Hematopoietic multipotent progenitor cell treated with erythropoietin and hydrocortisone succinate and interleukin-3 and kit ligand, for 8 days (in vitro differentiated cells): ENCODE measurements around the gene CRIP1.

Experiments used
- DNase-seq: peaks from one replicate; pipeline ENCODE4 v3.0.0-alpha.2; 2015

CRIP1 gene

GRCh38 chr14:105519946-105520698, 33.4 kb downstream of the CRIP1 start:
- DNase-seq = no peak

GRCh38 chr14:105525326-105525725, 38.6 kb downstream of the CRIP1 start:
- no peak for DNase-seq

GRCh38 chr14:105525861-105526775, 39.4 kb downstream of the CRIP1 start, which contains the start of gene TMEM121:
Gene TMEM121 (plus strand): TSS chr14:105526583. CDS start chr14:105528835, 2,252 bp downstream.
- DNase-seq = no peak

- DNase-seq = no peak
These were observed 40.2 kb downstream of the CRIP1 start for GRCh38 chr14:105526776-105527380.

- no peak for DNase-seq
These were observed 40.7 kb downstream of the CRIP1 start for GRCh38 chr14:105527381-105527825.

GRCh38 chr14:105527826-105528585, 41.3 kb downstream of the CRIP1 start:
- DNase-seq = peak; percentile 59

- DNase-seq = no peak
These were observed 42.1 kb downstream of the CRIP1 start for GRCh38 chr14:105528586-105529318.

GRCh38 chr14:105529319-105529568, 42.6 kb downstream of the CRIP1 start:
- DNase-seq = no peak

GRCh38 chr14:105529569-105530284, 43.0 kb downstream of the CRIP1 start:
- DNase-seq = no peak

GRCh38 chr14:105530285-105531087, 43.8 kb downstream of the CRIP1 start:
- DNase-seq = no peak

- no peak for DNase-seq
These were observed 44.6 kb downstream of the CRIP1 start for GRCh38 chr14:105531088-105531893.

GRCh38 chr14:105531894-105532623, 45.4 kb downstream of the CRIP1 start:
- no peak for DNase-seq

- DNase-seq = no peak
These were observed 46.1 kb downstream of the CRIP1 start for GRCh38 chr14:105532735-105533141.

- no peak for DNase-seq
These were observed 46.7 kb downstream of the CRIP1 start for GRCh38 chr14:105533391-105533790.

- DNase-seq = no peak
These were observed 47.3 kb downstream of the CRIP1 start for GRCh38 chr14:105533811-105534498.

- no peak for DNase-seq
These were observed 47.9 kb downstream of the CRIP1 start for GRCh38 chr14:105534586-105534985.

GRCh38 chr14:105536051-105536450, 49.4 kb downstream of the CRIP1 start:
- no peak for DNase-seq
